AG04449 (cell line): Measurements from ENCODE around the gene ZNRF1.

Experiments
- CTCF ChIA-PET: fragments of 350-600 bp; formaldehyde crosslinking; extraction: SDS; loops from one replicate; lab custom pipeline; 2021; ENCODE audit warnings: antibody characterized with exemption; lab: Yijun Ruan, JAX
- POLR2A ChIA-PET: fragments of 400-600, 350-600 bp; formaldehyde crosslinking; extraction: SDS; loops from one replicate; lab custom pipeline; 2020; ENCODE audit warnings: antibody characterized with exemption, inconsistent platforms; lab: Yijun Ruan, JAX
- DNase-seq: peaks from one replicate; pipeline ENCODE4 v3.0.0-alpha.2; 2010; ENCODE audit warnings: low read depth, low spot score
- H3K4me3 ChIP-seq: 2 replicates; pipeline ENCODE4 v1.5.1; 2011; ENCODE audit warnings: low read depth, mild to moderate bottlenecking, control low read depth, low read length
- CTCF ChIP-seq: IDR thresholded peaks from one replicate; pipeline ENCODE4 v1.5.1; 2011; ENCODE audit warnings: mild to moderate bottlenecking, moderate library complexity, low read length, control low read depth, inconsistent platforms; ENCODE audit not compliant: insufficient read depth; ENCODE audit errors: missing control alignments

ZNRF1 gene

GRCh38 chr16:75074920-75075687, 76.3 kb downstream of the ZNRF1 start:
- H3K4me3 ChIP-seq, result no peak overlapping the region
- POLR2A ChIA-PET, result no interaction called here
- DNase-seq, result no peak
- CTCF ChIA-PET, result interaction anchor here (0.9 to 1.1 kb wide), 4 partner anchors 22 to 77 kb away, joined by 3 to 4 read pairs (median 3); no protein-coding TSS in a partner anchor
- TF ChIP-seq CTCF, result no peak

- ChIA-PET POLR2A (no interaction called here), CTCF (interaction anchor here (0.7 kb wide), 1 partner anchor 35 kb away, joined by 3 read pairs; no protein-coding TSS in a partner anchor)
- H3K4me3 ChIP-seq, result no peak overlapping the region
- no peak for TF ChIP-seq CTCF
- DNase-seq, result no peak
Measured at GRCh38 chr16:75075688-75076268, 77.0 kb downstream of the ZNRF1 start.

- no peak overlapping the region for H3K4me3 ChIP-seq
- no peak for TF ChIP-seq CTCF
- POLR2A ChIA-PET, result no interaction called here
- no peak for DNase-seq
- CTCF ChIA-PET, result interaction anchor here (0.9 kb wide), 1 partner anchor 36 kb away, joined by 3 read pairs; no protein-coding TSS in a partner anchor
Measured at GRCh38 chr16:75078886-75079285, 80.1 kb downstream of the ZNRF1 start.

GRCh38 chr16:75079346-75079926, 80.6 kb downstream of the ZNRF1 start:
- CTCF ChIA-PET, result interaction anchor here (0.9 kb wide), 1 partner anchor 37 kb away, joined by 3 read pairs; no protein-coding TSS in a partner anchor
- DNase-seq, result no peak
- POLR2A ChIA-PET, result no interaction called here
- TF ChIP-seq CTCF, result no peak
- no peak overlapping the region for H3K4me3 ChIP-seq

- ChIA-PET POLR2A (no interaction called here), CTCF (interaction anchor here (1.1 kb wide), 1 partner anchor 30 kb away, joined by 3 read pairs; no protein-coding TSS in a partner anchor)
- no peak for TF ChIP-seq CTCF
Measured at GRCh38 chr16:75080205-75081029, 81.6 kb downstream of the ZNRF1 start.

More at GRCh38 chr16:75080205-75081029, 81.6 kb downstream of the ZNRF1 start:
- peak; percentile 53 for DNase-seq
- no peak overlapping the region for H3K4me3 ChIP-seq
